GM21515 (cell line): ENCODE results near the gene GFRA4.
"Not testable (repeated sequence)": the region's sequence is repeated elsewhere in the genome, so short reads cannot be mapped to it uniquely, and the experiment has no call there.

Experiments
- ATAC-seq: cut with Tn5 transposase; IDR thresholded peaks from one replicate; pipeline ENCODE4 v1.9.1; 2021; ENCODE audit not compliant: unreplicated experiment

Gene GFRA4

GRCh38 chr20:3627476-3627875, 35.7 kb downstream of the GFRA4 start:
- ATAC-seq = no peak

- no peak for ATAC-seq
These were observed 40.8 kb downstream of the GFRA4 start for GRCh38 chr20:3622406-3622805.

GRCh38 chr20:3621111-3621510, 42.1 kb downstream of the GFRA4 start:
- ATAC-seq = no peak

- ATAC-seq = no peak
These were observed 46.9 kb downstream of the GFRA4 start for GRCh38 chr20:3616250-3616649.

DNA sequence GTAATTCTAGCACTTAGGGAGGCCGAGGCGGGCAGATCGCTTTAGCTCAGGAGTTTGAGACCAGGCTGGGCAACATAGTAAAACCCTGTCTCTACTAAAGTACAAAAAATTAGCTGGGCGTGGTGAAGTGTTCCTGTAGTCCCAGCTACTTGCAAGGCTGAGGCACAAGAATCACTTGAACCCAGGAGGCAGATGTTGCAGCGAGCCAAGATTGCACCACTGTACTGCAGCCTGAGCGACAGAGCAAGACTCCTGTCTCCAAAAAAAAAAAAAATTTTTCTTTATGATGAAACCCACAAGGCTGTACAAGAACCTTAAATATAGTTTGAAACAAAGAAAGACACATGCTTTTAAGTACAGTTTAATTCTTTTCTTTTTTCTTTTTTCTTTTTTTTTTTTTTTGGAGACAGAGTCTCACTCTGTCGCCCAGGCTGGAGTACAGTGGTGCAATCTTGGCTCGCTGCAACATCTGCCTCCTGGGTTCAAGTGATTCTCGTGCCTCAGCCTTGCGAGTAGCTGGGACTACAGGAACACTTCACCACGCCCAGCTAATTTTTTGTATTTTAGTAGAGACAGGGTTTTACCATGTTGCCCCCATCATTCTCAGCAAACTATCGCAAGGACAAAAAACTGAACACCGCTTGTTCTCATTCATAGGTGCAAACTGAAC, 47.9 kb downstream of the GFRA4 start:
- not testable (repeated sequence) for ATAC-seq

DNA sequence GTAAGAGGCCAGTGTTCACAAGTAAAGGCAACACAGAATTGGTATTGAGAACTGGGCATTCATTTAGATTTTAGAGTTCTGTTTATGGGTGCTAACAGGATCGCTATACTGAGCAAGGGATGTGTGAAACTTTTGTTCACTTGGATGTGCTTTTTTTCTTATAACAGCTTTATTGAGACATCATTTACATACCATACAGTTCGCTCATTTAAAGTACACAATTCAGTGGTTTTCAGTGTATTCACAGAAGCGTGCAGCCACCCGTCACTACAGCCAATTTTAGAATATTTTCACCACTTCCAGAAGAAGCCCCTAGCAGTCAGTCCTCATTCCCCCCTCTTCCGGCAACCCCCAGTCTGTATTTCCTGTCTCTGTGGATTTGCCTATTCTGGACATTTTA, 48.7 kb downstream of the GFRA4 start:
- ATAC-seq = no peak

GRCh38 chr20:3613821-3614440, 49.3 kb downstream of the GFRA4 start:
- no peak for ATAC-seq

DNA sequence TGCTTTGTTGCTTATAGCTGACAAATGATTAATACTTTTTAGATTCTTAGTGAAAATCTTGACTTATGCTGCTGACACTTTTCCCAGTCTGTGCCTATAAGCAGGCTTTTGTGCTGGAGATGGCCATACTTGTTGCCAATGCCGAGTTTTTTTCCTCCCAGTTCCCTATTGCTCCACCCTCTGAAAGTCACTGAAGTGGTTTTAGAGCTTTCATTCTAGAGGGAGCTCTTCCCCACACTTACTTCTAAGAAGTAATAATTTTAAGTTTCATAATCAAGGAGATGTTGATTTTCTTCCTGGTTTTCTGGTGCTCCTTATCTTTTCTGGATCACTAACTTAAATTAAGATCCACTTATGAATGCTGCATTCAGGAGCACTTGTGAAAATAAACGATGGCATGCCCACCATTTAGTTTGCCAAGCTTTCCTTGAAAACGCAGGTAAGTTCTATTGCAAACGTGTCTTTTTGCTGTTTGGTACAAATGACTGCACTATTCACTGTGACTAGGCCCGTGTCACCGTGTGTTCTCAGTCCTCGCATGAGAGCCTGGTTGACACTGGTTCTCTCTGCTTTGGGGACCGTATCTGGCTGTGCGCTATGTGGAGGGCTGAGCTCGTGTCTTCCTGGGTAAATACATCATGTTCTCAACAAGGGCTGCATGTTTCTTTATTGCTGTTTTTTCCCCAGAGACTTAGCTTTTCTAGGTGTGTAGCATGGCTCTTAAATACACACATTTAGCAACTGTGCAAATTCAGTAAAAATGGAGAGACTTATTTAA, 50.2 kb downstream of the GFRA4 start:
- no peak for ATAC-seq

- no peak for ATAC-seq
These were observed 51.3 kb downstream of the GFRA4 start for GRCh38 chr20:3611901-3612300.
